ENCODE measurements around the gene NFE2L2.
A peak's percentile ranks its signal among the peaks of the same experiment; 100 is the strongest.
"Not testable (repeated sequence)": the region's sequence is repeated elsewhere in the genome, so short reads cannot be mapped to it uniquely, and the experiment has no call there.

Gene NFE2L2

DNA sequence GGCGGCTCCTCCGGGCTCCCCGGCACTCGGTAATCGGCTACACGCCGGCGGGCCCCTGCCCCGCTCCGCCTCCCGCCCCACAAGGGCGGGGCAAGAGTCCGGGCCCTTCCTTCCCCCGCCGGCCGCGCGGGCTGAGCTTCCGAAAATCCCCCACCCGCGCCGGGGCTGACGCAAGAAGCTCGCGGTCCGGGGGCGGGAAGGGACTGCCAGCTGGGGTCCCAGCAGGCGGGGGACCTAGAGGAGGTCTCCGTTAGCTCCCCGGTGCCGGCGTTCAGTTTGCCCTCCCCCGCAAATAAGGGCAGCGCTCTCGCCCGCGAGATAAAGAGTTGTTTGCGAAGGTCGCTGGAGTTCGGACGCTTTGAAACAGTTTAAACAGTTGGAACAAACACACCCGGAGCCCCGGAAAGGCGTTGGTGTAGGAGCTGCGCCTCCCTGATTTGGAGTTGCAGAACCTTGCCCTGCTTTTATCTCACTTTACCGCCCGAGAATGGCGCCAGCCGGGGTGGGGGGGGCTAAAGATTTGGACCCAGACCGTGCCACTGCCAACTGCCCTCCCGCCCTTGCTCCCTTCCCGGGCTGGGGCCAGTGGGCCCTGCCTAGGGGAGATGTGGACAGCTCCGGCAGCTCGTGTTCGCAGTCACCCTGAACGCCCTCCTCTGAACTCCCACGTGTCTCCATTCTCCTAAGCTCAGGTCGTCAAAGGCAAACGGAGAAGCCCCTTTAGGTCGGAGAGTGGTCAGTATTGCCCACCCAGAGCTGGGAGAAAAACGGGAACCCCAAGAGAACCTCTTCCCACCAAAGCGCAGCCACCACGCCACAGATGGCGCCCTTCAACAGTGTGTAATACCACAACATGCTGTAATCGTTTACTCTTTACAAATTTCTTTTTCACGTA is at the start of gene NFE2L2:
Gene NFE2L2 (minus strand): TSS at position 35 of the 895 bp plus-strand sequence. CDS start 151 bp downstream, outside the sequence.
- DNase-seq (ENCODE audit: low read depth in 3 of 3) = peak; percentile 92 to 95 (median 95)

- no peak for DNase-seq (ENCODE audit: low read depth in 3 of 3)
Observed at GRCh38 chr2:177314194-177314593, 49.7 kb upstream of the NFE2L2 start.

- DNase-seq (ENCODE audit: low read depth in 3 of 3) = no peak
Observed at GRCh38 chr2:177313162-177313781, 48.7 kb upstream of the NFE2L2 start.

GRCh38 chr2:177312562-177312961 is 48.0 kb upstream of the NFE2L2 start:
- no peak for DNase-seq (ENCODE audit: low read depth in 3 of 3)

DNA sequence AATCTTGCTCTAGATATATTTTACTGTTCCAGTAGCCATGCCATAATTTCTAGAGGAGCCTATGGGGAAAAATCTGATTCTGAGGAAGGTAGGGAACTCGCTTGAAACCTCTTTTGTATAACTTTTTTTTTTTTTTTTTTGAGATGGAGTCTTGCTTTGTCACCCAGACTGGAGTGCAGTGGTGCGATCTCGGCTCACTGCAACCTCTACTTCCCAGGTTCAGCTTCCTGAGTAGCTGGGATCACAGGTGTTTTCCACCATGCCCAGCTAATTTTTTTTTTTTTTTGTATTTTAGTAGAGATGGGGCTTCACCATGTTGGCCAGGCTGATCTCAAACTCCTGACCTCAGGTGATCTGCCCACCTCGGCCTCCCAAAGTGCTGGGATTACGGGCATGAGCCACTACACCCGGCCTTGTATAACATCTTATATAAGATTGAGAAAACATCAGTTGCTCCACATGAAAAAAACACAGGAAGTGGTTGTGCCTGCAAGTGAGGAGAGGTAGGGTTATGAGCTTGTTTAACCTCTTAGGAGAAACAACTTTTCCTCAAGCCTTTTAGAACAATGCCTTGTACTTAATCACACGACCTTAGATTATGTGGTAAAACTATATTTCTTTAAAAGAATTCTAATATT is 45.3 kb upstream of the NFE2L2 start:
- DNase-seq (ENCODE audit: low read depth in 3 of 3) = not testable (repeated sequence)

- no peak for DNase-seq (ENCODE audit: low read depth in 3 of 3)
Observed at GRCh38 chr2:177306550-177306949, 42.0 kb upstream of the NFE2L2 start.

GRCh38 chr2:177303939-177304338 is 39.4 kb upstream of the NFE2L2 start:
- DNase-seq (ENCODE audit: low read depth in 3 of 3) = no peak

GRCh38 chr2:177302552-177302951 is 38.0 kb upstream of the NFE2L2 start:
- DNase-seq (ENCODE audit: low read depth in 3 of 3) = no peak

GRCh38 chr2:177298191-177298590 is 33.7 kb upstream of the NFE2L2 start:
- no peak for DNase-seq (ENCODE audit: low read depth in 3 of 3)

DNA sequence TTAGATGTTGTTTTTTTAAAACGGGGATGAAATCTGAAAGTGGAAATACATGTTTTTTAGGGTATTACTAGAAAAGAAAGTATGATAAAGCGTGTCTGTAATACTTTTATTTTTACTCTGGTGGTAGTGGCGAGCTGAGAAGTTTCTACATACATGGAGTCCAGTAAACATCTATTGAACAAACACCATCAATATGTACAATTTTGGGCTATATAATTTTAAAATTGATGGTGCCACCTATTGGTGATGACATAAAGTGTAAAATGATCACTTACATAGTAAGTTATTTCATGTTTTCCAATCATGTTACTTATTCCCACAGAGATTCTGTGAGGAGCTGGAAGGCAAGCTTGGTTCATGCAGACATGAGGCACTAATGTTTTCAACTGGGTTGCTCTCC is 31.5 kb upstream of the NFE2L2 start:
- DNase-seq (ENCODE audit: low read depth in 3 of 3) = no peak

DNA sequence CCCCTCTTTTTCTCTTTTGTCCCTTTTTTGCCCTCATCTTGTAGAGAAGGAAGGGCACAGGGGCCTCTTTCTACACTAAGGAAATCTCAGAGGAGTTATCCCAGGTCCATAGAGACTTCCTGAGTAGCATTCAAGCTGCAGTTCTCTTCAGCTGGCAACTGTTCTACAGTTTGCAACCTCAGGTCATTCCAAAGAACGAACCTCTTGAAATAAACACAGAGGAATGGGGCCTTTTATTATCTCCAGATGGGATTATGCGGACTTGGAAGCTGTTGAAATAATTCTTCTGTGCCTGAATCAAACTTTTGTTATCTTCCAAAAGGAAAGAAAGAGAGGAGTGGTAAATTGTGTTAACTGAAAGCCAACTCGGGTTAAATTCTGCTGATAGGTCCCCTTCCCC is 31.0 kb upstream of the NFE2L2 start:
- DNase-seq (ENCODE audit: low read depth in 3 of 3) = no peak

DNA sequence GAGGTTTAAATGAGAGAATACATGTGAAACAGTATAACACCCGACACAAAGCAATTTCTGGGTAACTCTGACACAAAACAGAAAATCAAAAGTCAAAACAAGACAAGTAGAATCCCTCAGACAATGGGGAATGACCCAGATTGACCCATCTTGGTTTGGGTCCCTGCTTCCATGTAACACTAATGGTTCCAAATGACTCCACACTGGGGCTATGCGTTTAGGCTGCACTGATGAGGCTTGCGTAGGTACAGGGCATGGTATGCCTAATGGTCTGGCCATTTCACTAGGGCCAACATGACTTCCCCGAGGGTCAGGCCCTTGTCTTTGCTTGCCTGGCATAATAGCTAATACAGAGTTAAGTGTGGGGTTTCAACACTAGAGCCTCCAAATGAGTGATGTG is 27.2 kb upstream of the NFE2L2 start:
- DNase-seq (ENCODE audit: low read depth in 3 of 3) = no peak

GRCh38 chr2:177289824-177290628 is 25.5 kb upstream of the NFE2L2 start:
- no peak for DNase-seq (ENCODE audit: low read depth in 3 of 3)

GRCh38 chr2:177287814-177288213 is 23.3 kb upstream of the NFE2L2 start:
- DNase-seq (ENCODE audit: low read depth in 3 of 3) = no peak

- no peak for DNase-seq (ENCODE audit: low read depth in 3 of 3)
Observed at GRCh38 chr2:177285892-177286715, 21.6 kb upstream of the NFE2L2 start.

GRCh38 chr2:177284531-177284930 is 20.0 kb upstream of the NFE2L2 start:
- no peak for DNase-seq (ENCODE audit: low read depth in 3 of 3)

DNA sequence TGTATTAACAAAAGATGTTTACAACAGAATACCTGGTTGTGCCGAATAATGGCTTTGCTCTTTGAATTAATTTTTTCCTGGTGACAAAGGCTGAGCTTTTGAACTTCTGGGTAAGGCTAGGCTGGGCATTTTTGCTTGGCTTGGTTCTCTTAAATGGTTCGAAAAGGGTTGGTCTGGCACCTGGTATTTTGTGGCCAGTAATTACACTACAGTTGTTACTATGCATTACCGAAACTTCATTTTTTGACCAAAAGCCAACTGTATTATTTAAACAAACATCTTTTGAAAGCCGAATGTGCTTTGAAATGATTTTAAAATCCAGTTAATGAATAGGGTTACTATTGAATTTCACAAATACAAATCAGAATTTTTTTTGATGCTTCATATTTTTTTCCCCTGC is 19.4 kb upstream of the NFE2L2 start:
- no peak for DNase-seq (ENCODE audit: low read depth in 3 of 3)

DNA sequence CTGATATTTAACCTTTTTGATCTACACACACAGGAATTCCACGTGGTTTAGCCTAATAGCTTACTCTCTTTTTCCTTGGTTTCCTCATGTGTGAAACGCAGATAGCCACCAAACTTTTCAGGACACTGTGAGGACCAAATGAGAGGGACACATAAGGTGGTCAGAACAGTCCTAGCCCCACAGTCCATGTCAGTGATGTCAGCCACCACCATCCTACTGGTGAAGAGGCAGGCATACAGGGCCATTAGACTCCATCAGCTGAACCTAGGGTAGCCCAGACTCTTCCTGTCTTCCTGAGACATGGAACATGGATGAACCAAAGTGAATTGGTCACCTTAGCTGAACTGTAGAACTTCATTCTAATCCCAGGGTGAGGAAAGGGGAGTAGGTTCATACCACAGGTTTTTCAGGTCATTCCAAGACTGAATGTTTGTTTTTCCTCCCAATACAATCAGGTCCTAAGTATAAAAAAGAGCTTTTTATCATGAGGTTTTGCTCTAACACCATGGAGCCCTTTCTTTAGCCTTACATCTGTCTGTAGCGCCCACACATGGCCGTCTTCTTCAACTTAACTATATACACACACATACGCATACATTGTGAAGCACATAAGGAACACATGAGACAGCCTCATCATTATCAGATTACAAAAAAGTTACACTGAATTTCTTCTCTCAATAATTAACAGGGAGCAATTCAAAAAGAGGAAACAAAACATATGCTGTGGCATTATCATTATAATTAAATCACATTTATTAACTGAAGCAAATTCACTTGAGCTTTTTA is 18.5 kb upstream of the NFE2L2 start:
- no peak for DNase-seq (ENCODE audit: low read depth in 3 of 3)

GRCh38 chr2:177282181-177282641 is 17.7 kb upstream of the NFE2L2 start:
- no peak for DNase-seq (ENCODE audit: low read depth in 3 of 3)

Measured in stimulated activated CD4-positive, alpha-beta T cell treated with anti-CD3 and anti-CD28 coated beads, TNF-alpha, amount 100 ng/mL, for 4 hours (primary cell).